K562 (cell line): ENCODE data around the gene NDUFV3. TPM values are rescaled to one million over a fixed set of nuclear protein-coding genes. Genes with fewer than 3 reads are reported as not detected.
A peak's percentile ranks its signal among the peaks of the same experiment; 100 is the strongest.

Source experiments
- ATAC-seq: fragments of 200-7000 bp; cut with Tn5 transposase; 3 replicates; pipeline ENCODE4 v1.9.1; 2020; ENCODE audit warnings: moderate library complexity
- BruUV-seq: library from RNA; stranded (reverse); fragments of 400-500 nt; replicated peaks from 2 replicates; lab custom pipeline; 2021; lab: Mats Ljungman, UMichigan
- CTCF ChIA-PET: fragments of 300-600 bp; formaldehyde crosslinking; extraction: SDS; loops from one replicate; lab custom pipeline; 2021; ENCODE audit warnings: low intra/inter-chr PET ratio; lab: Yijun Ruan, JAX
- POLR2A ChIA-PET: fragments of 300-600, 350-650 bp; sonication (Branson Sonifier 250); formaldehyde crosslinking; extraction: SDS; loops from one replicate; lab custom pipeline; 2021; ENCODE audit warnings: antibody characterized with exemption, inconsistent platforms; lab: Yijun Ruan, JAX
- DNase-seq, 4 experiments: peaks; one replicate each; pipeline versions ENCODE4 v3.0.0 to v3.0.0-alpha.2; 2011 to 2018; ENCODE audit warnings: low spot score in 3 of 4, mixed read lengths in 3 of 4; ENCODE audit errors: extremely low read depth in 1 of 4
- FAIRE-seq: peaks from 2 replicates; lab custom pipeline; 2011; peaks lifted over from hg19 to GRCh38; lab: Jason Lieb, UNC
- H2AFZ ChIP-seq: 2 replicates; pipeline ENCODE4 v1.6.0; 2011; ENCODE audit warnings: low read depth, low read length, control low read depth, inconsistent platforms
- H3K27ac ChIP-seq: fragments of 200-600 bp; 3 replicates; pipeline ENCODE4 v1.8.0; 2011; ENCODE audit warnings: low read depth, mild to moderate bottlenecking, control low read depth, inconsistent platforms, low read length, moderate library complexity, mixed read lengths; ENCODE audit errors: extremely low read depth
- H3K27me3 ChIP-seq, 2 experiments: fragments of 300-600 bp in 1 of 2; 2 replicates in 1 of 2; 3 replicates in 1 of 2; pipeline versions ENCODE4 v1.6.0 to v1.8.0; 2011; ENCODE audit warnings: inconsistent platforms in 2 of 2, low read length in 2 of 2, mild to moderate bottlenecking in 1 of 2, mixed read lengths in 1 of 2, moderate library complexity in 1 of 2; ENCODE audit not compliant: control insufficient read depth in 2 of 2, insufficient read depth in 2 of 2
- H3K36me3 ChIP-seq: fragments of 300-600 bp; 3 replicates; pipeline ENCODE4 v1.8.0; 2011; ENCODE audit warnings: mild to moderate bottlenecking, low read length, inconsistent platforms; ENCODE audit not compliant: control insufficient read depth, insufficient read depth
- H3K4me1 ChIP-seq, 2 experiments: fragments of 200-600 bp in 1 of 2; replicated peaks in 1 of 2; 2 replicates in 1 of 2; 3 replicates in 1 of 2; pipeline versions ENCODE4 v1.5.1 to v1.8.0; 2011; ENCODE audit warnings: inconsistent platforms in 2 of 2, low read length in 2 of 2, mild to moderate bottlenecking in 1 of 2, mixed read lengths in 1 of 2, moderate library complexity in 1 of 2; ENCODE audit not compliant: control insufficient read depth in 2 of 2, insufficient read depth in 2 of 2
- H3K4me2 ChIP-seq: 2 replicates; pipeline ENCODE4 v1.6.1; 2011; ENCODE audit warnings: low read length, control low read depth, inconsistent platforms, mixed read lengths; ENCODE audit not compliant: insufficient read depth
- H3K4me3 ChIP-seq: fragments of 200-600 bp; sonication (generic), shearing (Covaris generic); 2 replicates; pipeline ENCODE4 v1.5.1; 2016; ENCODE audit warnings: control low read depth, inconsistent platforms
- H3K79me2 ChIP-seq: fragments of 200-600 bp; 3 replicates; pipeline ENCODE4 v1.8.0; 2011; ENCODE audit warnings: low read length, inconsistent platforms; ENCODE audit not compliant: control insufficient read depth, insufficient read depth
- H3K9ac ChIP-seq, 2 experiments: 2 replicates each; pipeline versions ENCODE4 v1.6.0 to v1.6.1; 2011; ENCODE audit warnings: low read depth in 2 of 2, low read length in 2 of 2, control low read depth in 1 of 2, inconsistent platforms in 1 of 2, mild to moderate bottlenecking in 1 of 2, mixed read lengths in 1 of 2; ENCODE audit not compliant: insufficient read depth in 1 of 2
- H3K9me1 ChIP-seq: one replicate; pipeline ENCODE4 v1.6.0; 2011; ENCODE audit warnings: inconsistent platforms, mild to moderate bottlenecking, low read length, moderate library complexity; ENCODE audit not compliant: control insufficient read depth, insufficient read depth
- H3K9me3 ChIP-seq: replicated peaks from 2 replicates; pipeline ENCODE4 v1.5.1; 2011; ENCODE audit warnings: low read depth, low read length, inconsistent platforms; ENCODE audit not compliant: control insufficient read depth, insufficient read depth
- H4K20me1 ChIP-seq: replicated peaks from 2 replicates; pipeline ENCODE4 v1.6.1; 2011; ENCODE audit warnings: low read length, inconsistent platforms, mixed read lengths; ENCODE audit not compliant: control insufficient read depth, insufficient read depth
- CEBPB ChIP-seq: fragments of 450-650 bp; IDR thresholded peaks from 2 replicates; pipeline ENCODE4 v1.6.1; 2016; ENCODE audit warnings: missing genetic modification characterization, missing compliant biosample characterization
- CEBPG ChIP-seq, 3 experiments: fragments of 200-800 bp in 1 of 3; sonication (Bioruptor generic) in 1 of 3; sonication (generic) in 1 of 3; formaldehyde crosslinking in 1 of 3; IDR thresholded peaks in 2 of 3; conservative IDR thresholded peaks in 1 of 3; 2 replicates each; pipeline versions ENCODE4 v1.6.1 to v1.8.0; 2016 to 2022; ENCODE audit warnings: missing compliant biosample characterization in 2 of 3, missing genetic modification characterization in 2 of 3, mild to moderate bottlenecking in 1 of 3, missing genetic modification reagents in 1 of 3
- HOMEZ ChIP-seq: fragments of 250-450 bp; sonication (Bioruptor Pico); IDR thresholded peaks from 2 replicates; pipeline ENCODE4 v1.4.0; 2020; ENCODE audit warnings: mild to moderate bottlenecking, moderate library complexity
- WGBS: fragments of 100-300 bp; shearing (Covaris generic); methylation state at CpG from one replicate; pipeline ENCODE4 v1.1.6; 2016; ENCODE audit warnings: low coverage, mixed read lengths; ENCODE audit not compliant: insufficient coverage; ENCODE audit errors: missing lambda C conversion rate; 5-methylcytosine and 5-hydroxymethylcytosine counted together
- in situ Hi-C: fragments of 300-500 bp; cut with MboI; formaldehyde crosslinking; loops from 4 replicates; pipeline ENCODE4 v1.15.0; 2018; ENCODE audit warnings: inconsistent platforms, mixed read lengths
- intact Hi-C: fragments of 100-400 bp; cut with micrococcal nuclease; formaldehyde crosslinking; loops from 2 replicates; pipeline ENCODE4 v1.14.2; 2022
- polyA plus RNA-seq, 8 experiments: library from polyadenylated mRNA; depleted of rRNA in 4 of 8; stranded (reverse) in 5 of 8; unstranded in 3 of 8; fragments of >200 nt; fragmentation: Nextera tagmentation in 2 of 8; fragmentation: Illumina TruSeq in 1 of 8; extraction: Ambion mirVana in 2 of 8; extraction: Trizol in 1 of 8; gene quantifications; 2 replicates each; pipeline versions ENCODE4 v1.2.1 to v1.2.3, GENCODE V29; 2011 to 2014; ENCODE audit warnings: inconsistent platforms in 1 of 8, missing spikeins in 1 of 8
- total RNA-seq, 7 experiments: library from RNA; depleted of rRNA in 6 of 7; stranded (reverse); fragments of >200 nt in 6 of 7; fragmentation: Illumina TruSeq in 2 of 7; extraction: Trizol in 2 of 7; gene quantifications; 2 replicates each; pipeline versions ENCODE4 v1.2.1 to v1.2.3, GENCODE V29; 2011 to 2021; ENCODE audit warnings: low replicate concordance in 1 of 7

NDUFV3 gene
- total and polyA plus RNA-seq, 9 of the 15 experiments (the other 6 are each of a cell fraction or from before 2014, with no cell fraction given): 19.1 to 87.8 (median 74.3) TPM

GRCh38 chr21:42887326-42887725, 5.8 kb upstream of the NDUFV3 start:
- FAIRE-seq (no peak), ATAC-seq (no peak), DNase-seq (no peak)
- BruUV-seq: no TSS peak
- H3K27ac ChIP-seq: no peak overlapping the region
- no peaks in the 10 kb centered on the region for H4K20me1 ChIP-seq
- no peak overlapping the region for H3K4me3 ChIP-seq
- peak; percentile 17; the same call in 1 of the 2 replicates for TF ChIP-seq CEBPB
- no peak for TF ChIP-seq HOMEZ (CRISPR knock-in tag)
- no peak for TF ChIP-seq CEBPG (CRISPR knock-in tag; IDR thresholded peaks at IDR 0.05)
- 0 out of 4 replicates have a peak, but pooled peaks of 1 of the 2 experiments have one; percentile 24 for TF ChIP-seq CEBPG (tag; conservative IDR thresholded peaks at IDR 0.05 in 1 of 2, IDR thresholded peaks at IDR 0.05 in 1 of 2)
- ChIA-PET CTCF (no interaction called here), POLR2A (interaction anchor here (1.4 kb wide), 1 partner anchor 9 kb away, joined by 6 read pairs; no protein-coding TSS in a partner anchor)
- H3K36me3 ChIP-seq: no peaks in the 10 kb centered on the region
- intact Hi-C loops: no loop called here
- no peak overlapping the region for H2AFZ ChIP-seq
- peaks cover under 1 to 8% of the 10 kb centered on the region in 2 experiments; a peak in 3 of 5 replicates for H3K4me1 ChIP-seq
- H3K9ac ChIP-seq: no peak overlapping the region
- no peaks in the 10 kb centered on the region for H3K27me3 ChIP-seq
- WGBS: 75% methylated on average over 5 of the region's 5 CpGs
- no peaks in the 10 kb centered on the region for H3K9me3 ChIP-seq
- no peaks in the 10 kb centered on the region for H3K9me1 ChIP-seq
- in situ Hi-C loops: no loop called here
- no peak overlapping the region for H3K4me2 ChIP-seq
- no peaks in the 10 kb centered on the region for H3K79me2 ChIP-seq
